SK-N-SH (cell line): Measurements from ENCODE around the gene DUSP9. TPM values are rescaled to one million over a fixed set of nuclear protein-coding genes. Genes with fewer than 3 reads are reported as not detected.

Source experiments
- CTCF ChIA-PET: fragments of 300-600, 350-600 bp; formaldehyde crosslinking; extraction: SDS; loops from one replicate; lab custom pipeline; 2021; lab: Yijun Ruan, JAX
- POLR2A ChIA-PET: fragments of 350-600 bp; sonication (Branson Sonifier 250); formaldehyde crosslinking; extraction: SDS; loops from one replicate; lab custom pipeline; 2020; ENCODE audit warnings: antibody characterized with exemption, inconsistent platforms; lab: Yijun Ruan, JAX
- DNase-seq: peaks from one replicate; pipeline ENCODE4 v3.0.0; 2012
- H2AFZ ChIP-seq: fragments of 200-600 bp; sonication (generic); 2 replicates; pipeline ENCODE4 v1.8.1; 2016; ENCODE audit warnings: antibody characterized with exemption, mild to moderate bottlenecking, low read depth
- H3F3A ChIP-seq: fragments of 200-600 bp; sonication (generic); replicated peaks from 2 replicates; pipeline ENCODE3; 2016; ENCODE audit warnings: antibody characterized with exemption, mild to moderate bottlenecking; ENCODE audit not compliant: insufficient read depth
- H3K27ac ChIP-seq, 2 experiments: fragments of 200-500 bp in 1 of 2; fragments of 200-600 bp in 1 of 2; sonication (Bioruptor generic) in 1 of 2; sonication (generic), shearing (Covaris generic) in 1 of 2; 2 replicates each; pipeline versions ENCODE4 v1.5.1 to v1.6.1; 2014 to 2016; ENCODE audit warnings: low read depth in 2 of 2, inconsistent platforms in 1 of 2, low read length in 1 of 2, mild to moderate bottlenecking in 1 of 2, mixed read lengths in 1 of 2
- H3K27me3 ChIP-seq: fragments of 200-600 bp; sonication (generic), shearing (Covaris generic); 2 replicates; pipeline ENCODE4 v1.6.1; 2016; ENCODE audit warnings: mixed run types; ENCODE audit not compliant: insufficient read depth
- H3K36me3 ChIP-seq, 2 experiments: fragments of 200-500 bp in 1 of 2; fragments of 200-600 bp in 1 of 2; sonication (Bioruptor generic) in 1 of 2; sonication (generic) in 1 of 2; replicated peaks in 1 of 2; 2 replicates each; pipeline versions ENCODE3 to v1.5.1; 2014 to 2016; ENCODE audit warnings: low read length in 1 of 2, mild to moderate bottlenecking in 1 of 2; ENCODE audit not compliant: insufficient read depth in 2 of 2, control insufficient read depth in 1 of 2
- H3K4me1 ChIP-seq, 2 experiments: fragments of 200-500 bp in 1 of 2; fragments of 200-600 bp in 1 of 2; sonication (Bioruptor generic) in 1 of 2; sonication (generic), shearing (Covaris generic) in 1 of 2; 2 replicates each; pipeline versions ENCODE4 v1.5.1 to v1.6.1; 2014 to 2016; ENCODE audit warnings: low read depth in 1 of 2, low read length in 1 of 2, mixed run types in 1 of 2; ENCODE audit not compliant: insufficient read depth in 2 of 2, control insufficient read depth in 1 of 2
- H3K4me2 ChIP-seq: fragments of 200-600 bp; sonication (generic), shearing (Covaris generic); 2 replicates; pipeline ENCODE4 v1.6.1; 2017; ENCODE audit warnings: mixed run types
- H3K4me3 ChIP-seq, 2 experiments: fragments of 200-500 bp in 1 of 2; fragments of 200-600 bp in 1 of 2; sonication (Bioruptor generic) in 1 of 2; sonication (generic), shearing (Covaris generic) in 1 of 2; 2 replicates each; pipeline versions ENCODE4 v1.5.1 to v1.8.1; 2014 to 2016; ENCODE audit warnings: low read depth in 2 of 2, inconsistent platforms in 1 of 2, low read length in 1 of 2, mild to moderate bottlenecking in 1 of 2, mixed read lengths in 1 of 2, moderate library complexity in 1 of 2
- H3K79me2 ChIP-seq: fragments of 200-600 bp; sonication (generic); 2 replicates; pipeline ENCODE4 v1.8.1; 2017; ENCODE audit warnings: mild to moderate bottlenecking; ENCODE audit not compliant: insufficient read depth
- H3K9ac ChIP-seq: fragments of 200-600 bp; sonication (generic); 2 replicates; pipeline ENCODE4 v1.6.1; 2017; ENCODE audit warnings: mixed run types
- H3K9me2 ChIP-seq: fragments of 200-600 bp; sonication (generic); 2 replicates; pipeline ENCODE4 v1.6.1; 2017; ENCODE audit warnings: mixed run types
- H3K9me3 ChIP-seq: fragments of 200-600 bp; sonication (generic); 2 replicates; pipeline ENCODE4 v1.6.1; 2017; ENCODE audit warnings: mixed run types, mild to moderate bottlenecking, moderate library complexity
- H4K20me1 ChIP-seq: fragments of 200-600 bp; sonication (generic); 2 replicates; pipeline ENCODE4 v1.6.1; 2017; ENCODE audit warnings: mild to moderate bottlenecking, mixed run types; ENCODE audit not compliant: insufficient read depth
- CTCF ChIP-seq: fragments of 200-600 bp; sonication (generic); IDR thresholded peaks from 2 replicates; pipeline ENCODE4 v1.6.1; 2017; ENCODE audit warnings: antibody characterized with exemption, mild to moderate bottlenecking, moderate library complexity
- FOXM1 ChIP-seq: IDR thresholded peaks from 2 replicates; pipeline ENCODE4 v1.4.0; 2012; ENCODE audit warnings: low read depth, mild to moderate bottlenecking
- MEF2A ChIP-seq: IDR thresholded peaks from 2 replicates; pipeline ENCODE4 v1.4.0; 2012; ENCODE audit warnings: low read depth, borderline replicate concordance
- MXI1 ChIP-seq: IDR thresholded peaks from 2 replicates; pipeline ENCODE4 v1.6.1; 2012; ENCODE audit warnings: mild to moderate bottlenecking, low read depth, low read length, improper control_type of control experiment
- NFIC ChIP-seq: IDR thresholded peaks from 2 replicates; pipeline ENCODE4 v1.4.0; 2012; ENCODE audit warnings: borderline replicate concordance
- RAD21 ChIP-seq: IDR thresholded peaks from 2 replicates; pipeline ENCODE4 v1.6.1; 2012; ENCODE audit warnings: mild to moderate bottlenecking, low read length
- REST ChIP-seq: IDR thresholded peaks from 2 replicates; pipeline ENCODE4 v1.6.1; 2012; ENCODE audit warnings: mild to moderate bottlenecking, low read depth, low read length, moderate library complexity
- RFX5 ChIP-seq: IDR thresholded peaks from 2 replicates; pipeline ENCODE4 v1.6.1; 2012; ENCODE audit warnings: mild to moderate bottlenecking, improper control_type of control experiment, low read length
- SMC3 ChIP-seq: IDR thresholded peaks from 2 replicates; pipeline ENCODE4 v1.6.1; 2012; ENCODE audit warnings: low read depth, low read length, improper control_type of control experiment
- TAF1 ChIP-seq: IDR thresholded peaks from 2 replicates; pipeline ENCODE4 v1.6.1; 2012; ENCODE audit warnings: low read depth, mild to moderate bottlenecking, low read length, moderate library complexity, borderline replicate concordance
- TEAD4 ChIP-seq: IDR thresholded peaks from 2 replicates; pipeline ENCODE4 v1.4.0; 2012; ENCODE audit warnings: mild to moderate bottlenecking, borderline replicate concordance; ENCODE audit not compliant: insufficient read depth
- USF1 ChIP-seq: IDR thresholded peaks from 2 replicates; pipeline ENCODE4 v1.4.0; 2012; ENCODE audit warnings: low read depth, borderline replicate concordance
- YY1 ChIP-seq: IDR thresholded peaks from 2 replicates; pipeline ENCODE4 v1.4.0; 2012; ENCODE audit warnings: low read depth, mild to moderate bottlenecking
- ZBTB33 ChIP-seq: IDR thresholded peaks from 2 replicates; pipeline ENCODE4 v1.4.0; 2012; ENCODE audit warnings: low read depth, borderline replicate concordance
- WGBS: methylation state at CpG from one replicate; pipeline ENCODE4 v1.1.6; 2017; ENCODE audit warnings: low lambda C conversion rate; 5-methylcytosine and 5-hydroxymethylcytosine counted together
- polyA plus RNA-seq, 3 experiments: library from polyadenylated mRNA; depleted of rRNA; stranded (reverse); fragments of >200 nt; gene quantifications; 2 replicates each; pipeline ENCODE4 v1.2.3, GENCODE V29; 2012

DUSP9 gene
- polyA plus RNA-seq, 1 of the 3 experiments (the other 2 are of a cell fraction) = 0.05 TPM

GRCh38 chrX:153601511-153602110 is 45.4 kb upstream of the DUSP9 start:
- H2AFZ ChIP-seq = no peak overlapping the region
- ChIA-PET POLR2A (no interaction called here), CTCF (interaction anchor here (0.6 to 4.6 kb wide), 3 partner anchors 9 to 324 kb away, joined by 3 to 35 read pairs (median 6); no protein-coding TSS in a partner anchor)
- no peaks in the 10 kb centered on the region for H3K9me2 ChIP-seq
- no peak overlapping the region for H3K4me2 ChIP-seq
- peaks cover 0 to 9% of the 10 kb centered on the region in 2 experiments; a peak in 1 of 4 replicates for H3K4me1 ChIP-seq
- H3K27ac ChIP-seq = no peak overlapping the region
- H3K36me3 ChIP-seq = no peaks in the 10 kb centered on the region
- H3K9me3 ChIP-seq = no peaks in the 10 kb centered on the region
- peaks cover 19% of the 10 kb centered on the region; the same call in 1 of the 2 replicates for H3K79me2 ChIP-seq
- H3F3A ChIP-seq = no peaks in the 10 kb centered on the region
- H4K20me1 ChIP-seq = peaks cover 13% of the 10 kb centered on the region; the same call in 1 of the 2 replicates
- H3K9ac ChIP-seq = no peak overlapping the region
- DNase-seq = no peak
- H3K27me3 ChIP-seq = peaks cover 13% of the 10 kb centered on the region
- 56% methylated on average over 12 of the region's 12 CpGs for WGBS
- TF ChIP-seq FOXM1 (no peak), MEF2A (no peak), RFX5 (no peak)
- H3K4me3 ChIP-seq = no peak overlapping the region

- no peak for DNase-seq
- no peak overlapping the region for H3K4me3 ChIP-seq
- H3K79me2 ChIP-seq = peaks cover 9% of the 10 kb centered on the region; the same call in 1 of the 2 replicates
- H2AFZ ChIP-seq = no peak overlapping the region
- H4K20me1 ChIP-seq = 0 out of 2 replicates have a peak, but pooled peaks cover 4% of the 10 kb centered on the region
- POLR2A ChIA-PET = no interaction called here
- no peak overlapping the region for H3K4me2 ChIP-seq
- no peaks in the 10 kb centered on the region for H3K9me3 ChIP-seq
- no peak for TF ChIP-seq YY1
- no peak for TF ChIP-seq RAD21
- no peak for TF ChIP-seq SMC3
- no peak for TF ChIP-seq TAF1
- no peak for TF ChIP-seq USF1
- no peak for TF ChIP-seq MXI1
- no peak for TF ChIP-seq NFIC
- no peak for TF ChIP-seq ZBTB33
- no peak for TF ChIP-seq CTCF
- TF ChIP-seq REST = no peak
- no peak for TF ChIP-seq TEAD4
- H3K27ac ChIP-seq = no peak overlapping the region
- WGBS = 38% methylated on average over 3 of the region's 3 CpGs
- no peak overlapping the region for H3K9ac ChIP-seq
- H3K27me3 ChIP-seq = peaks cover 20% of the 10 kb centered on the region
- H3K36me3 ChIP-seq = no peaks in the 10 kb centered on the region
- no peaks in the 10 kb centered on the region for H3F3A ChIP-seq
- no peaks in the 10 kb centered on the region for H3K9me2 ChIP-seq
- H3K4me1 ChIP-seq = peaks cover 0 to 9% of the 10 kb centered on the region in 2 experiments; a peak in 1 of 4 replicates
- CTCF ChIA-PET = interaction anchor here (0.7 to 13.0 kb wide), 2 partner anchors 42 to 63 kb away, joined by 3 to 128 read pairs; no protein-coding TSS in a partner anchor
Measured at GRCh38 chrX:153602601-153603000, 44.4 kb upstream of the DUSP9 start.
